H1 (cell line): ENCODE measurements around the gene INAFM1.

Experiments
- CEBPB ChIP-seq: IDR thresholded peaks from 2 replicates; pipeline ENCODE4 v1.6.1; 2012; ENCODE audit warnings: low read depth, low read length
- CREB1 ChIP-seq: IDR thresholded peaks from 2 replicates; pipeline ENCODE4 v1.6.1; 2012; ENCODE audit warnings: inconsistent platforms
- CTCF ChIP-seq, 3 experiments: IDR thresholded peaks; 1 replicate in 2 of 3; 2 replicates in 1 of 3; pipeline versions ENCODE4 v1.5.1 to v1.6.1; 2011; ENCODE audit warnings: low read length in 3 of 3, mild to moderate bottlenecking in 3 of 3, inconsistent platforms in 2 of 3, low read depth in 1 of 3, moderate library complexity in 1 of 3; ENCODE audit not compliant: insufficient read depth in 1 of 3; ENCODE audit errors: control extremely low read depth in 1 of 3
- EP300 ChIP-seq, 2 experiments: IDR thresholded peaks; 1 replicate in 1 of 2; 2 replicates in 1 of 2; pipeline ENCODE4 v1.6.1; 2011 to 2012; ENCODE audit warnings: low read depth in 2 of 2, low read length in 2 of 2, mild to moderate bottlenecking in 2 of 2, borderline replicate concordance in 1 of 2, inconsistent platforms in 1 of 2, moderate library complexity in 1 of 2
- MAX ChIP-seq: IDR thresholded peaks from 2 replicates; pipeline ENCODE4 v1.6.1; 2012; ENCODE audit warnings: inconsistent platforms
- POLR2A ChIP-seq, 2 experiments: IDR thresholded peaks; 1 replicate in 1 of 2; 2 replicates in 1 of 2; pipeline ENCODE4 v1.6.1; 2011; ENCODE audit warnings: low read depth in 2 of 2, low read length in 2 of 2, mild to moderate bottlenecking in 2 of 2; ENCODE audit errors: control extremely low read depth in 1 of 2
- SIN3A ChIP-seq, 2 experiments: IDR thresholded peaks in 1 of 2; conservative IDR thresholded peaks in 1 of 2; 2 replicates each; pipeline ENCODE4 v1.6.1; 2011 to 2012; ENCODE audit warnings: low read length in 2 of 2, improper control_type of control experiment in 1 of 2, low read depth in 1 of 2, mild to moderate bottlenecking in 1 of 2
- SP1 ChIP-seq: IDR thresholded peaks from 2 replicates; pipeline ENCODE4 v1.6.1; 2011; ENCODE audit warnings: low read depth, low read length
- TAF1 ChIP-seq: IDR thresholded peaks from 2 replicates; pipeline ENCODE4 v1.6.1; 2011; ENCODE audit warnings: mild to moderate bottlenecking, low read depth, low read length
- TCF12 ChIP-seq: IDR thresholded peaks from 2 replicates; pipeline ENCODE4 v1.6.1; 2011; ENCODE audit warnings: low read depth, mild to moderate bottlenecking, low read length
- ZNF274 ChIP-seq: IDR thresholded peaks from 2 replicates; pipeline ENCODE4 v1.7.0; 2012; ENCODE audit warnings: low read length, borderline replicate concordance; ENCODE audit errors: extremely low read depth
- TF ChIP-seq, protein P1 (sequence below): IDR thresholded peaks from 2 replicates; pipeline ENCODE4 v1.6.1; 2012; ENCODE audit warnings: low read length, inconsistent platforms

DNA sequence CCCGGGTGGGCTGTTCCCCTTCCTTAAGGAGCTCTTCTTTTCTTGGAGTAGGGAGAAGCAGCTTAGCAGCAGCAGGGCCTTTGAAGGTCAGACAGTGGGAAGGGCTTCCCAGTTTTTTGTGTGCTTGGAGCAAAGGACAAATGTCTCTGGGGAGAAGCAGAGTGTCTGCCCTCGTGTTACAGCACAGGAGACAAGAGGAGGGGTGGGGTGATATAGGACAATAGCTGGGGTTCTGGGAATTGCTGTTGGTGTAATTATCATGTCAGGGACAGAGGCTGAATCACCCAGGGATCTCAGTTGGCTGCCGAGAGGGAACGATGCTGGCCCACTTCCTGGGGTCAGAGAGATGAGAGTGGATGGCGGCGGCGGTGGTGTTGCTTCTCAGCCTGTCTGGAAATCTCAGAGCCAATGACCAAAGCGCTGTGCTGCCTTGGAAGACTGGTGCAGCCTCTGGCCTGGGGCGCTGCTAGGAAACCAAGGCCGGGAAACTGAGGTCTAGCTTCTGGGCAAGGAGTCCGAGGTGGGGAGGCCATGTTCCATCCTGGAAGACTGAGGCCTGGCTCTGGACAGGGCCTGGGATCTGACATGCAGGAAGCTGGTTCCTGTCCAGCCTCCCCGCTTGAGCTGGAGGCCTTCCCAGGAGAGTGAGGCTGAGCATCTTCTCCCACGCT lies 1.2 kb downstream of the INAFM1 start:
- TF ChIP-seq CTCF (IDR thresholded peaks at IDR 0.05; ENCODE audit: control extremely low read depth in 1 of 3, insufficient read depth in 1 of 3, low read depth in 1 of 3, low read length in 3 of 3) (no peak), POLR2A (IDR thresholded peaks at IDR 0.05; ENCODE audit: control extremely low read depth in 1 of 2, low read depth in 2 of 2, low read length in 2 of 2) (no peak), CEBPB (no peak), TCF12 (no peak), MAX (no peak), TAF1 (no peak), EP300 (IDR thresholded peaks at IDR 0.05; ENCODE audit: borderline replicate concordance in 1 of 2, low read depth in 2 of 2, low read length in 2 of 2) (no peak), SP1 (no peak), CREB1 (no peak), SIN3A (conservative IDR thresholded peaks at IDR 0.05 in 1 of 2, IDR thresholded peaks at IDR 0.05 in 1 of 2; ENCODE audit: low read depth in 1 of 2, low read length in 2 of 2) (no peak), ZNF274 (no peak)
- TF ChIP-seq, protein P1, sequence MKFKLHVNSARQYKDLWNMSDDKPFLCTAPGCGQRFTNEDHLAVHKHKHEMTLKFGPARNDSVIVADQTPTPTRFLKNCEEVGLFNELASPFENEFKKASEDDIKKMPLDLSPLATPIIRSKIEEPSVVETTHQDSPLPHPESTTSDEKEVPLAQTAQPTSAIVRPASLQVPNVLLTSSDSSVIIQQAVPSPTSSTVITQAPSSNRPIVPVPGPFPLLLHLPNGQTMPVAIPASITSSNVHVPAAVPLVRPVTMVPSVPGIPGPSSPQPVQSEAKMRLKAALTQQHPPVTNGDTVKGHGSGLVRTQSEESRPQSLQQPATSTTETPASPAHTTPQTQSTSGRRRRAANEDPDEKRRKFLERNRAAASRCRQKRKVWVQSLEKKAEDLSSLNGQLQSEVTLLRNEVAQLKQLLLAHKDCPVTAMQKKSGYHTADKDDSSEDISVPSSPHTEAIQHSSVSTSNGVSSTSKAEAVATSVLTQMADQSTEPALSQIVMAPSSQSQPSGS, result no peak
